Transverse colon (tissue), 4 donors: ENCODE measurements around the gene U2AF1.
"Not testable (repeated sequence)": the region's sequence is repeated elsewhere in the genome, so short reads cannot be mapped to it uniquely, and the experiment has no call there.

Source experiments
- CTCF ChIP-seq, 5 experiments: fragments of 200-600 bp in 3 of 5; fragments of 450-650 bp in 2 of 5; sonication (generic) in 3 of 5; IDR thresholded peaks; 1 replicate in 2 of 5; 2 replicates in 3 of 5; pipeline ENCODE4 v1.5.1; 2016 to 2017; ENCODE audit warnings: antibody characterized with exemption in 5 of 5, inconsistent platforms in 3 of 5, mild to moderate bottlenecking in 2 of 5, moderate library complexity in 1 of 5
- EP300 ChIP-seq: sonication (generic); formaldehyde crosslinking; IDR thresholded peaks from one replicate; pipeline ENCODE4 v1.6.1; 2017; ENCODE audit warnings: antibody characterized with exemption, low read depth
- POLR2A ChIP-seq: fragments of 450-650 bp; IDR thresholded peaks from one replicate; pipeline ENCODE4 v1.6.1; 2016; ENCODE audit warnings: antibody characterized with exemption, mild to moderate bottlenecking, moderate library complexity
- POLR2AphosphoS5 ChIP-seq, 3 donors: sonication (generic); formaldehyde crosslinking; IDR thresholded peaks; one replicate each; pipeline ENCODE4 v1.6.1; 2016; ENCODE audit warnings: antibody characterized with exemption in 3 of 3

GRCh38 chr21:43091979-43092614 lies 15.3 kb downstream of the U2AF1 start:
- TF ChIP-seq CTCF (IDR thresholded peaks at IDR 0.05); POLR2A; POLR2AphosphoS5 (IDR thresholded peaks at IDR 0.05); EP300: not testable (repeated sequence)
